ENCODE data around the gene CFAP54. TPM values are rescaled to one million over a fixed set of nuclear protein-coding genes. Genes with fewer than 3 reads are reported as not detected.

CFAP54 gene
- total RNA-seq, 1 experiment from 2014 or later: 0.51 TPM

DNA sequence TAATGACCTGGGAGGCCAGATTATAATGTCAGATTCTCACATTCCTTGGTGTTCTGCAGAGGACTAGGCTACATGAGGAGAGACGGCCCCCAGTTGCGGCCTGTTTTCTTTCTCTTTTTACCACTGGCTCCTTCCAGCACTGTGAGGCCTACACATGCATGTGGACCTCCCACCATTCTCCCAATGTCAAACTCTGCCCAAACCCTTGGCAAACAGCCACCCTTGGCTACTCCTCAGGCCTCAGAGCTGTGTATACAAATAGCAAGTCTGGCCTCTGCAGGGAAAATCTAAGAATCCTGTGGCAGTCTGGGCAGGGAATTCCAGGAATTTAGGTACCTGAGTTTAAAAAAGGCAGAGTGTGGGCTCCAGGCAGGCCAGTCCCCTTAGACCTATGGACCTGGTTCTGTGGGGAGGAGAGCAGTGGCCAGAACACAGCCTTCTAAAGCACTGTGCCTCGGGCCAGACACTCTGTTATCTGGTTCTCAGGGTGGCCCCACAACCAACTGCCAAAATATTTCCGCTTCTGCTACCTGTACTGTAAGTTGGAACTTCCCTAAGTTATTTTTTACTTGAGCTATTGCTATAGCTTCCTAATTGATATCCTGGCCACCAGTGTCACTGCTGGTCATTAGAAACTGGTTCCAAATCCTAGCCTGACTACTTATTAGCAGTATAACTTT is 397.8 kb downstream of the CFAP54 start:
- no peak for DNase-seq (ENCODE audit: low read depth)

GRCh38 chr12:96889273-96889933 is 400.0 kb downstream of the CFAP54 start:
- DNase-seq (ENCODE audit: low read depth): peak; percentile 75

GRCh38 chr12:96890331-96890730 is 401.0 kb downstream of the CFAP54 start:
- no peak for DNase-seq (ENCODE audit: low read depth)

DNA sequence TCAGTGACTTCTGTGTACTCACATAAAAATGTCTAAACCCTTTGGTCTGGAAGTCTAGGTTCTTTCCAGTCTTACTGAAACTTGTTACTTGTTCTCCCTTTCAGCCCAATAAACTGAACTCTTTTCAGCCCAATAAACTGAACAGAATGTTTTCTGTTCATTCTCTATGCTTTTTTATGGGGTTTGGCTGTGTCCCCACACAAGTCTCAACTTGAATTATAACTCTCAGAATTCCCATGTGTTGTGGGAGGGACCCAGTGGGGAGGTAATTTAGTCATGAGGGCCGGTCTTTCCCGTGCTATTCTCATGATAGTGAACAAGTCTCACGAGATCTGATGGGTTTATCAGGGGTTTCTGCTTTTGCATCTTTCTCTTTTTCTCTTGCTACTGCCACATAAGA is 402.7 kb downstream of the CFAP54 start:
- no peak for DNase-seq (ENCODE audit: low read depth)

DNA sequence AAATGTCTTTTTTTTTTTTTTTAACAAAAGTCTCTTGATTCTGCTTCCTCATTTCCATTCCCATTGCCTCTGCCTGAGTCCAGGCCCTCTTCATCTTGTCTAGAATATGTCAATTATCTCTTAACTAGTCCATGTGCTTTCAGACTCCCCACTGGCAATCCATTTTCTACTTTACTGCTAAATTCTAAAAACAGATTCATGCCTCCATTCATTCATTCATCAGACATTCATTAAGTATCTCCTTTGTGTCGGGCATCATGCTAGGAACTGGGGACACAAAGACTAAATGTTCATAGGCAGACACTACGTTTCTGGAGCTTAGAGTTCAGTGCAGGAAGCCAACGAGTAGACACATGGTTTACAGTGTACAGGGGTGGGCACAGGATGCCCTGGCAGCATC is 408.0 kb downstream of the CFAP54 start:
- no peak for DNase-seq (ENCODE audit: low read depth)

- DNase-seq (ENCODE audit: low read depth): no peak
Observed at GRCh38 chr12:96901175-96901574, 411.8 kb downstream of the CFAP54 start.

GRCh38 chr12:96902076-96902475 is 412.7 kb downstream of the CFAP54 start:
- no peak for DNase-seq (ENCODE audit: low read depth)

GRCh38 chr12:96906498-96906848 is 417.1 kb downstream of the CFAP54 start:
- no peak for DNase-seq (ENCODE audit: low read depth)

DNA sequence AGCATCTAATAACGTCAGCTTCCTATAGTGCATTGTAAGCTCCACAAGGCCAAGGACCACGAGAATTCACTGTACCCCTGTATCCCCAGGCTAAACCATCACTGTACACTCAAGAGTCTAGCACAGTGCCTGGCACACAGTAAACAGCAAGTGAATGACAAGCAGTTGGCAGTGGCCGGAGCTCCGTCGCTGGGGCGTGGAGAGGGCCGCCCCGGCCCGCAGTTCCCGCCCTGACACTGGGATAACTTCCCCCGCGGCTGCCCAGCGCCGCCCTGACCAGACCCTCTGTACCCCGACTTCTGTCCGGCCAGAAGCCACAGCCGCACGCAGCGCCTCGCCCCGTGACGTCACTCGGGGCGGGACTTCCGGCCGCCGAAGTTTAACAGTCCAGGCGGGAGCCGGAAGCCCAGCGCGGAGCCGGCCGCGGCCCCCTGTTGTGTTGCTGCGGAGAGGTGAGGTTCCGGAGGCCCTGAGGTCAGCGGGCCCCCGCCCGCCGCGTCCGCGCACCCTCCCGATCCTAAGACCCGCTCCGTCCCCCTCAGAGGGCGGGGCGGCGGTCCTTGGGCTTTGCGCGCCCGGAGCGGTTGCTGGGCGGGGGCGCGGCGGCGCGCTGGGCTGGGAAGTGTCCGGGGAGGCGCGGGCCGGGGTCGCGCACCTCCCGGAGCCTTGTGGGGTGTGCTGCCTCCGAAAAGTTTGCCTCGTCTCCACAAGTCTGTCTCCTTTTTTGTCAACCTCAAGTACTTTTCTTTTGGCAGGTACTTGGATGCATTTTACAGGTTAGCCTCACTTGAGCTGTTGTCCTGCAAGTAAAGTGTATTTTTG is 417.7 kb downstream of the CFAP54 start, which contains the start of gene NEDD1:
Gene NEDD1, plus strand, starts transcription at position 409 of the 822 bp plus-strand sequence. CDS start 2,503 bp downstream, outside the sequence.
- peak; percentile 91 for DNase-seq (ENCODE audit: low read depth)

GRCh38 chr12:96907671-96908422 is 418.5 kb downstream of the CFAP54 start:
- peak; percentile 26 for DNase-seq (ENCODE audit: low read depth)

GRCh38 chr12:96908423-96908675 is 419.0 kb downstream of the CFAP54 start:
- no peak for DNase-seq (ENCODE audit: low read depth)

- DNase-seq (ENCODE audit: low read depth): no peak
Observed at GRCh38 chr12:96912261-96912660, 422.9 kb downstream of the CFAP54 start.

- no peak for DNase-seq (ENCODE audit: low read depth)
Observed at GRCh38 chr12:96912943-96913342, 423.6 kb downstream of the CFAP54 start.

DNA sequence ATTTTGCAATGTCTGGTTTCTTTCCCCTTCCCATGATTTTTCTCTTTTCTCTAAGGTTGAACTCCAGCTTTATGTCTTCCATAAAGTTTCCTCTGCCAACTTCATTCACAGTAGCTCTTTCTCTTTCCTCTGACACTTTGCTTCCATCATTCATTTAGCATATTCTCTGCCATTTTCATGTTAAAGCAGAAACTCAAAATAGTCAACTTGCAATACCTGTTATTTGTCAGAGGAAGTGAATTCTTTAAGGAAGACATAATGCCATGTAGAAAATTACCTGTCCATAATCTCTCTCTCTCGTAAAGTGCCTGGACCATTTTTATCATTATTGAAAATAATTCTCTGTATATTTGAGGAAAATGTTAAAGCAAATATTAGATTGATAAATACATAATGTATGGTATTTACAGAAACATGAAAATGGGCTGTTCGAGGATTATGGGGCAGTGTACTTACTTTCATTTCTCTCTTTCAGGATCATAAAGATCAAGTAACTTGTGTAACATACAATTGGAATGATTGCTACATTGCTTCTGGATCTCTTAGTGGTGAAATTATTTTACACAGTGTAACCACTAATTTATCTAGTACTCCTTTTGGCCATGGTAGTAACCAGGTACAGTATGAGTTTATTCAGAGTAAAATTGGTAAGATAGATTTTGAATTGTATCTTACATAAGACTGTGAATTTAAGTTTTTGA is 430.3 kb downstream of the CFAP54 start:
- DNase-seq (ENCODE audit: low read depth): no peak

Other genes with a start within 250 kb of the CFAP54 start
- 16.9 and 36.3 TPM in 2 replicates for gene CDK17, start 89.1 kb upstream of the CFAP54 start, total RNA-seq (2014; rRNA removed; shearing (Covaris generic))